Activated T-helper 1 cell treated with anti-CD3 and anti-CD28 coated beads, Interleukin-12 subunit alpha, Interleukin-12 subunit beta, Interleukin-2, Interleukin-4 antibody, amounts not matched to agents 30 ng/mL and 10 ng/mL and 1 ng/mL, durations not matched to agents 14 hours and 24 hours and 36 hours (primary cell): ENCODE results near the gene WDR1. TPM values are rescaled to one million over a fixed set of nuclear protein-coding genes. Genes with fewer than 3 reads are reported as not detected.
A peak's percentile ranks its signal among the peaks of the same experiment; 100 is the strongest.

Experiments
- DNase-seq: peaks from one replicate; pipeline ENCODE4 v3.0.0; 2021; ENCODE audit warnings: low spot score
- H3K27ac Mint-ChIP-seq: one replicate; pipeline ENCODE4 v1.8.0; 2021; ENCODE audit warnings: mild to moderate bottlenecking, mixed read lengths
- H3K27me3 Mint-ChIP-seq: one replicate; pipeline ENCODE4 v1.8.0; 2022; ENCODE audit warnings: mild to moderate bottlenecking, moderate library complexity, mixed read lengths; ENCODE audit not compliant: insufficient read depth
- H3K36me3 Mint-ChIP-seq: one replicate; pipeline ENCODE4 v1.8.0; 2021; ENCODE audit warnings: low read depth, mixed read lengths
- H3K4me1 Mint-ChIP-seq: one replicate; pipeline ENCODE4 v1.8.0; 2021; ENCODE audit warnings: low read depth, mixed read lengths
- H3K4me3 Mint-ChIP-seq: one replicate; pipeline ENCODE4 v1.8.0; 2021; ENCODE audit warnings: mild to moderate bottlenecking, moderate library complexity, mixed read lengths
- H3K9me3 Mint-ChIP-seq: one replicate; pipeline ENCODE4 v1.8.0; 2021; ENCODE audit warnings: mixed read lengths
- intact Hi-C: fragments of 100-400 bp; cut with micrococcal nuclease; formaldehyde crosslinking; loops from one replicate; pipeline ENCODE4 v1.15.1; 2024
- total RNA-seq: library from RNA; stranded (reverse); gene quantifications from 2 replicates; pipeline ENCODE4 v1.2.3, GENCODE V29; 2022

Gene WDR1
- total RNA-seq, 1 donor from 2014 or later = 453 TPM

GRCh38 chr4:10082047-10082446 is 34.6 kb downstream of the WDR1 start:
- Mint-ChIP-seq H3K4me3 (no peak overlapping the region), H3K27me3 (no peaks in the 10 kb centered on the region), H3K9me3 (no peaks in the 10 kb centered on the region), H3K27ac (peak overlapping the region; percentile 28), H3K36me3 (peaks cover 55% of the 10 kb centered on the region), H3K4me1 (no peaks in the 10 kb centered on the region)
- intact Hi-C loops = no loop called here
- DNase-seq = no peak

GRCh38 chr4:10081218-10081606 is 35.4 kb downstream of the WDR1 start:
- Mint-ChIP-seq H3K4me1 (no peaks in the 10 kb centered on the region), H3K27ac (no peak overlapping the region), H3K4me3 (no peak overlapping the region), H3K9me3 (no peaks in the 10 kb centered on the region), H3K27me3 (no peaks in the 10 kb centered on the region), H3K36me3 (peaks cover 57% of the 10 kb centered on the region)
- intact Hi-C loops = no loop called here
- DNase-seq = no peak

DNA sequence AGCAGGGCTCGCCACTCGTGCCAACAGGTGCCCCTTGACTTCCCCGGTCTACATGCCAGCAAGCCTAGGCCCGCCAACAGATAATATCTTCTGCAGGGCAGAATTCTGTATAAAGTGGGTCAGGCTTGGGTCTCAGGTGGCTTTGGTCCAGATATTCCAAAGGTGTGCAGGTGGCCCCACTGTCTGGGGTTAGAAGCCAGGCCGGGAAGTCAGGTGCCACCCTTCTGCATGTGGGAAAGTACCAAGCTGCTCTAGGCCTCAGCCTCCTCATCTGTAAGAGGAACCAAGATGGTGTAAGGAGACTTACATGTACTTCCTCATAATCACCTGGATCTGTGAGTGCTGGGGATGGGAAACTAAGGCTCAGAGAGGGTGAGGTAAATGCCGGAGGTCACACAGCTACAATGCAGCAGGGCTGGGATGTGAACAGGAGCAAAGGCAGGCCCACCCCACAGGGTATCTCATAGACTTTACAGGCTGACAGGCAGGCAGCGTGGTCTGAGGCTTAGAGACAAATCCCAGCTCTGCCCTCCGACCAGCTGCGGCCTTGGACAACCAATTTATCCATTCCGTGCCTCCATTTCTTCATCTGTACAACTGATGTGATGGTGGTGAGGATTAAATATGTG is 35.9 kb downstream of the WDR1 start:
- no peaks in the 10 kb centered on the region for H3K4me1 Mint-ChIP-seq
- intact Hi-C loops = no loop called here
- H3K36me3 Mint-ChIP-seq = peaks cover 59% of the 10 kb centered on the region
- no peaks in the 10 kb centered on the region for H3K9me3 Mint-ChIP-seq
- no peaks in the 10 kb centered on the region for H3K27me3 Mint-ChIP-seq
- H3K27ac Mint-ChIP-seq = no peak overlapping the region
- no peak for DNase-seq
- H3K4me3 Mint-ChIP-seq = no peak overlapping the region

- Mint-ChIP-seq H3K4me3 (no peak overlapping the region), H3K4me1 (no peaks in the 10 kb centered on the region), H3K9me3 (no peaks in the 10 kb centered on the region), H3K27me3 (no peaks in the 10 kb centered on the region), H3K27ac (peak overlapping the region; percentile 61), H3K36me3 (peaks cover 58% of the 10 kb centered on the region)
- no peak for DNase-seq
- intact Hi-C loops = no loop called here
Observed at GRCh38 chr4:10079912-10080588, 36.5 kb downstream of the WDR1 start.

DNA sequence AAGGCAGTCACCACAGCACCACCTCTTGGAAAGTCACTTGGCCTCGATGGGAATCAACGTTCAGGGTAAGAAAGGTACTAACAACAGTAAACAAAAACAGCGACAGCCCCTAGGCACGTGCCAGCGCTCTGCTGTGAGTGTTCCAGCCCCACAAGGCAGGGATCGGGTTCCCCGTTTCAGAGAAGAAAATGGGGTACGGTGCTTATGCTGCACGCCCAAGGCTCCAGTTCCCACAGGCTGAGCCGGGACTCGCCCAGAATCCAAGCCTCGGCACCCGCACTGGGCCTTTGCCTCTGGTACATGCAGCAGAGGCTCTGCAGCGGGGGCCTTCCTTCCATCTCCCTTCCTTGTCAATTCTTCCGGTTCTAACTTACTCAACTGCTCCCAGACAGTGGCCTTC is 37.3 kb downstream of the WDR1 start:
- Mint-ChIP-seq H3K9me3 (no peaks in the 10 kb centered on the region), H3K27ac (peak overlapping the region; percentile 61), H3K36me3 (peaks cover 60% of the 10 kb centered on the region), H3K4me3 (no peak overlapping the region), H3K4me1 (no peaks in the 10 kb centered on the region), H3K27me3 (no peaks in the 10 kb centered on the region)
- no peak for DNase-seq
- intact Hi-C loops = no loop called here

DNA sequence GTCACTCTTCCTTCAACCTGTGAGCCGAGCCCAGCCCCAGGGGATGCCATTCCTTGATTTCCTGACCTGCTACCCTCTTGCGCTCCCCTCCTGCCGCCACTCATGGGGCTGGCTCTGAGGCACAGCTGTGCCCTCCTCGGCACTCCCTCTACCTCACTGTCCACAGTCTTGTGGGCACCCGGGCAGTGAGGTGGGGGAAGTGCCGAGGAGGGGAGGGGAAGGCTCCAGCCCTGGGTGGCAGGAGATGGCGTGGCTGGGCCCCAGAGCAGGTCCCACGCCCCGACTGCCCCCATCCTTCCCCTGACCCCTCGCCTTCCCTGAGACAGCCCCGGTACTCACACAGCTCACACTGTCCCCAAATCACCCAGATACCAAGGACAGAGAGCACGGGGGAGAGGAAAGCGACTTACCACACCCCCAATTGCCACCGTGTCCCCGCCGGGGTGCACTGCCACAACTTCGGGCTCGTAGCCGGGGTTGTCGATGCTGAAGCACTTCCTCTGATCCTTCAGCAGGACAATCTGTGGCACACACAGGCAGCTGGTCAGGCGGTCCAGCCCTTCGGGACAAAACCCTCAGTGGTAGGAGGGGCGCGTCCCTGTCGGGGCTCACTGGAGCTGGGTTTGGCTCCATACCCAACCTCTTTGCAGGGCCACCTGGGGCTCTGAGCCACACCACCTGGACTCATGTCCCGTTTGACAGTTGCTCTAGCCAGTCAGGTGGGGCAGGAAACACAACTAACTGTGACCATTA is 37.9 kb downstream of the WDR1 start:
- Mint-ChIP-seq H3K9me3 (no peaks in the 10 kb centered on the region), H3K27ac (no peak overlapping the region), H3K36me3 (peaks cover 60% of the 10 kb centered on the region), H3K4me3 (no peak overlapping the region), H3K27me3 (no peaks in the 10 kb centered on the region), H3K4me1 (no peaks in the 10 kb centered on the region)
- no peak for DNase-seq
- intact Hi-C loops = no loop called here

GRCh38 chr4:10077483-10078335 is 38.9 kb downstream of the WDR1 start:
- intact Hi-C loops = no loop called here
- Mint-ChIP-seq H3K27ac (no peak overlapping the region), H3K27me3 (no peaks in the 10 kb centered on the region), H3K4me1 (no peaks in the 10 kb centered on the region), H3K9me3 (no peaks in the 10 kb centered on the region), H3K4me3 (no peak overlapping the region), H3K36me3 (peaks cover 62% of the 10 kb centered on the region)
- no peak for DNase-seq

GRCh38 chr4:10077076-10077475 is 39.5 kb downstream of the WDR1 start:
- H3K36me3 Mint-ChIP-seq = peaks cover 61% of the 10 kb centered on the region
- no peaks in the 10 kb centered on the region for H3K4me1 Mint-ChIP-seq
- H3K9me3 Mint-ChIP-seq = no peaks in the 10 kb centered on the region
- H3K27ac Mint-ChIP-seq = no peak overlapping the region
- no peak overlapping the region for H3K4me3 Mint-ChIP-seq
- no peak for DNase-seq
- intact Hi-C loops = no loop called here
- no peaks in the 10 kb centered on the region for H3K27me3 Mint-ChIP-seq

DNA sequence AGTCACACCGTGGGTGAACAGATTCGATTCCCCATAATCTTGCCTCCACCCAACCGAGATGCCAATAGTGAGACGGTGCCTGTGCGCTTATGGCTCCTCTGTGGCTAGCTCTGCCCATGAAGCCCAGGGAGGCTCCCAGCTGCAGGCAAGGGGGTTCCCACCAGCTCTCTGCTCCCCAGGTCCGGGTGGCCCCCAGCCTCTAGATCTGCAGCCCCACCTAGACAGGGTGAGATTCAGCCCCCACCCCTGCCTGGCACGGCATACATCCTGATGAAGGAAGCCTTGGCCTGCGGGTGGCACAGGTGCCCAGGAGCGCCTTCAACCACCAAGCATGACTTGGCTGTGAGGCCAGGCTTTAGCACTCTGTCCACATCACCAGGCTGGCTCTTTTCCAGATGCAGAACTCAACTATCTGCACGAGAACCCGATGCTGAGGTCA is 40.6 kb downstream of the WDR1 start:
- Mint-ChIP-seq H3K27ac (no peak overlapping the region), H3K36me3 (peaks cover 63% of the 10 kb centered on the region), H3K27me3 (no peaks in the 10 kb centered on the region), H3K4me1 (no peaks in the 10 kb centered on the region), H3K9me3 (no peaks in the 10 kb centered on the region), H3K4me3 (no peak overlapping the region)
- intact Hi-C loops = no loop called here
- DNase-seq = no peak

DNA sequence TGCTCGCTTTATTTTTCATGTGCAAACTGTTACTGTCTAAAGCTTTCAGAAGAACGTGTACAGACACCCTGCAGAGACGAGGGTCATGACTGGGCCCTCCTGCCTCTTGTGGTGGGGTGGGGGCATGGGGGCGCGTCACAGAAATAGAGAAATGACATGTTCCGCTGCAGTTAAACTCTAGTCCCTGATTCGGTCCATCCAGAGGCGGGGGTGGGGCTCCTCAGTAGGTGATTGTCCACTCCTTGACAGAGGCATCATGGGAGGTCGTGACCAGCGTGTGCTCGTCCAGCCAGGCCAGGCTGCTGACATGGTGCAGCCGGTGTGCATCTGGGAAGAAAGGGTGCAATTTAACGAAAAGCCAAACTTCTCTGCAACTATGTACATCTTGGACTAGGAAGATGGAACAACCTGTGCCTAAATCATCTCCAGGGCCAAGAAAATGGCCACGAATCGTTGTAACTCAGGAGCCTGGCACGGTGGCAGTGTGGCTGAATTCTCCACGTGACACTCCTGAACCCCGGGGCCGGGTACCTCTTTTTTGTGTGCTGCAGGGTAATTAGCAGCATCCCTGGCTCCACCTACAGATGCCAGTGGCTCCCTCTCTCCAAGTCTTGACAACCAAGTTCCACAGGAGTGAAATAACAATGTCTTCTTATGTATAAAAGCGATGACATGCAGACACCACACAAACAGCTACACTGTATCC is 41.3 kb downstream of the WDR1 start:
- intact Hi-C loops = no loop called here
- H3K9me3 Mint-ChIP-seq = no peaks in the 10 kb centered on the region
- DNase-seq = no peak
- no peaks in the 10 kb centered on the region for H3K27me3 Mint-ChIP-seq
- peaks cover 64% of the 10 kb centered on the region for H3K36me3 Mint-ChIP-seq
- H3K4me3 Mint-ChIP-seq = no peak overlapping the region
- H3K27ac Mint-ChIP-seq = no peak overlapping the region
- H3K4me1 Mint-ChIP-seq = no peaks in the 10 kb centered on the region

DNA sequence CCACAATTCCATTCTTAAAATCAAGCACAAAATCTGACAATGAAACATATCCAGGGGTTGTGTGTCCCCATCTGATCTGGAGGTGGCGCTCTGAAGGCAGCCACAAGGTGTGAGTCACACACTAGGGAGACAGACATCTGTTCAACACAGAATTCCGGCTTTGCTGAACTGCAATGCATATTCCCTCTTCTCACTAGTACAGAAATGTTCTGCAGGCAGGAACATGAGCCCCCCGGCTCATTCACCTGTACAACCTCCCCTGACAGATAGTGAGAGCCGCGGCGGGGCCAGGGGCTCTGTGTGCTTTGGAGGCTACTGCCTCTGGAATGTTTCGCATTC is 41.9 kb downstream of the WDR1 start:
- DNase-seq = no peak
- no peaks in the 10 kb centered on the region for H3K4me1 Mint-ChIP-seq
- H3K27ac Mint-ChIP-seq = no peak overlapping the region
- intact Hi-C loops = no loop called here
- no peaks in the 10 kb centered on the region for H3K9me3 Mint-ChIP-seq
- no peaks in the 10 kb centered on the region for H3K27me3 Mint-ChIP-seq
- H3K36me3 Mint-ChIP-seq = peaks cover 66% of the 10 kb centered on the region
- H3K4me3 Mint-ChIP-seq = no peak overlapping the region

GRCh38 chr4:10074076-10074766 is 42.4 kb downstream of the WDR1 start:
- Mint-ChIP-seq H3K36me3 (peaks cover 67% of the 10 kb centered on the region), H3K27ac (no peak overlapping the region)
- intact Hi-C loops = no loop called here

More at GRCh38 chr4:10074076-10074766, 42.4 kb downstream of the WDR1 start:
- Mint-ChIP-seq H3K4me3 (no peak overlapping the region), H3K27me3 (no peaks in the 10 kb centered on the region), H3K9me3 (no peaks in the 10 kb centered on the region), H3K4me1 (no peaks in the 10 kb centered on the region)
- no peak for DNase-seq
